Hindlimb muscle (tissue), 1 donor: ENCODE results near the gene CTAG1A. TPM values are rescaled to one million over a fixed set of nuclear protein-coding genes. Genes with fewer than 3 reads are reported as not detected.
"Not testable (repeated sequence)": the region's sequence is repeated elsewhere in the genome, so short reads cannot be mapped to it uniquely, and the experiment has no call there.

Source experiments
- DNase-seq: peaks from one replicate; pipeline ENCODE4 v3.0.0-alpha.2; 2013
- polyA plus RNA-seq: library from polyadenylated mRNA; unstranded; fragments of 120-200 nt; gene quantifications from one replicate; pipeline ENCODE4 v1.2.1, GENCODE V29; 2013; ENCODE audit not compliant: insufficient read length

Gene CTAG1A
- polyA plus RNA-seq, 1 donor: not detected

- not testable (repeated sequence) for DNase-seq
Measured at GRCh38 chrX:154619182-154619581, 34.2 kb downstream of the CTAG1A start, which contains the start of gene CTAG1B. CTAG1B (minus strand) TSS chrX:154619282; CDS start chrX:154619218, 64 bp downstream.

GRCh38 chrX:154620767-154621414 is 36.0 kb downstream of the CTAG1A start:
- DNase-seq: not testable (repeated sequence)

DNA sequence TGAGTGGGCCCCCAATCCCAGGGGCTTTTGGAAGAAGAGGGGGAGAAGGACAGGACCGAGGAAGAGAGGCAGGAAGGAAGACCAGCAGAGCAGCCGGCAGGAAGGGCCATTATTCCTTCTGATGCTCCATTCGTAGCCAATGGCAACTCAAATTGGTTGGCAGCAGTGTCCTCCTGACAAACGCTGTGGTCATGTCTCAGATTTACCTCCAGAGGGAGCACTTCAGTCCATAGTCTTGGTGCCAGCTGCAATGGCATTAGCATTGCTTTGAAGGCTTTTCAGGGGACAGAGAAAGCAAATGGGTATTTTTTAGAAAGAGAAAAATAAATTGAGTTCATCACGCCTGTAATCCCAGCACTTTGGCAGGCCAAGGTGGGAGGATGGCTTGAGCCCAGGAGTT is 44.0 kb downstream of the CTAG1A start:
- not testable (repeated sequence) for DNase-seq

DNA sequence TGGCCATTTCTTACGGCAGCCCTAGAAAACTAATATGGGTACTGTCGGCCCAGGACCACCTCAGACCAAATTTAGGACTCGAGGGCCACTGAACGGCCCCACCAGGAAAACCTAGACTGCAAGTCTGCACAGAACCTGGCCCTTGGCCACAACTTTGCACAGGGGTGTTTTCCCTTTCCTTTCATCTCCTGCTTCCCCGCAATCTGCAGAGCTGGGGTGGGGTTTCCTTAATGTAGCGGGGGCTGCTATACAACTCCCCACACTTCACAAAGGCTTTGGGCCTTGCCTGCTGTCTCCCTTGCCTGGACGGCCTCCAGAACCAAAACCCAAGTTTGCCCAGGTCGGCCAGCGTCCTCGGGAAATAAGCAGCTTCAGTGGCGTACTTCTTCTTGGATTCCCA is 46.0 kb downstream of the CTAG1A start:
- DNase-seq: not testable (repeated sequence)

DNA sequence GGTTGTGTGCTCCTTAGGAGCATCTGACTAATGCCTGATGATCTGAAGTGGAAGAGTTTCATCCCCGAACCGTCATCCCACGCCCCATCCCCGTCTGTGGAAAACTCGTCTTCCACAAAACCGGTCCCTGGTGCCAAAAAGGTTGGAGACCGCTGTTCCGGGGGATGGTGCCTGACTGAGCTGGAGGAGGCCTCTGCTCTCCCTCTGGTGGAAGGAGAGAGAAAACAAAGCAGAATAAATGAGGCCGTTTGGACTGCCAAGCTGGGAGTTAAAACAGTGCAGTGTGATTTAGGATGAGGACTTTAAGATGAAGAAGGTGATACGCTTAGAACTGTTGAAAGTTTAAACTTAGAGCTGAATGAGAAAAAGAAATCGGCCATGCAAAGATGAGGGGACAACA is 48.7 kb downstream of the CTAG1A start:
- DNase-seq: not testable (repeated sequence)

Other genes starting within 250 kb of the CTAG1A start
- gene FLNA, start 210.5 kb upstream of the CTAG1A start, polyA plus RNA-seq: 304 TPM
- 51.6 TPM for gene EMD, start 205.8 kb upstream of the CTAG1A start, polyA plus RNA-seq
- gene RPL10, start 186.8 kb upstream of the CTAG1A start, polyA plus RNA-seq: 5,697 TPM
- 44.6 TPM for gene DNASE1L1, start 175.9 kb upstream of the CTAG1A start, polyA plus RNA-seq
- 29.9 TPM for gene TAFAZZIN, start 173.6 kb upstream of the CTAG1A start, polyA plus RNA-seq
- 65.6 TPM for gene ATP6AP1, start 156.5 kb upstream of the CTAG1A start, polyA plus RNA-seq
- gene GDI1, start 148.0 kb upstream of the CTAG1A start, polyA plus RNA-seq: 91.8 TPM
- 63.5 TPM for gene FAM50A, start 141.0 kb upstream of the CTAG1A start, polyA plus RNA-seq
- 41.3 TPM for gene PLXNA3, start 126.9 kb upstream of the CTAG1A start, polyA plus RNA-seq
- gene LAGE3, start 105.9 kb upstream of the CTAG1A start, polyA plus RNA-seq: 13.6 TPM
- 25.9 TPM for gene UBL4A, start 98.5 kb upstream of the CTAG1A start, polyA plus RNA-seq
- gene SLC10A3, start 94.5 kb upstream of the CTAG1A start, polyA plus RNA-seq: 12.2 TPM
- 33.9 TPM for gene FAM3A, start 68.9 kb upstream of the CTAG1A start, polyA plus RNA-seq
- 12.3 TPM for gene G6PD, start 38.3 kb upstream of the CTAG1A start, polyA plus RNA-seq
- gene IKBKG, start 37.5 kb upstream of the CTAG1A start, polyA plus RNA-seq: 14.4 TPM
- not detected for gene CTAG1B, start 34.1 kb downstream of the CTAG1A start, polyA plus RNA-seq
- not detected for gene CTAG2, start 68.4 kb downstream of the CTAG1A start, polyA plus RNA-seq
- 5.2 TPM for gene GAB3, start 165.9 kb downstream of the CTAG1A start, polyA plus RNA-seq
- 32.9 TPM for gene DKC1, start 177.7 kb downstream of the CTAG1A start, polyA plus RNA-seq
- 20.7 TPM for gene MPP1, start 220.4 kb downstream of the CTAG1A start, polyA plus RNA-seq
- not detected for gene SMIM9, start 249.5 kb downstream of the CTAG1A start, polyA plus RNA-seq